Fibroblast of skin of right quadriceps (primary cell): ENCODE results near the gene ETS1.

Source experiments
- DNase-seq: peaks from one replicate; pipeline ENCODE4 v3.0.0-alpha.2; 2013

ETS1 gene

GRCh38 chr11:128592454-128592853, 5.1 kb upstream of the ETS1 start:
- no peak for DNase-seq

- no peak for DNase-seq
These were observed 3.2 kb upstream of the ETS1 start for GRCh38 chr11:128590587-128590986.

- DNase-seq, result no peak
These were observed 2.6 kb upstream of the ETS1 start for GRCh38 chr11:128589998-128590397.

- DNase-seq, result no peak
These were observed 735 bp upstream of the ETS1 start for GRCh38 chr11:128588093-128588492.

- no peak for DNase-seq
These were observed 669 bp downstream of the ETS1 start for GRCh38 chr11:128586689-128587088.

GRCh38 chr11:128585498-128586238, 1.7 kb downstream of the ETS1 start:
- no peak for DNase-seq

GRCh38 chr11:128584253-128584652, 3.1 kb downstream of the ETS1 start:
- no peak for DNase-seq

- DNase-seq, result peak; percentile 89
These were observed 4.6 kb downstream of the ETS1 start for GRCh38 chr11:128582496-128583366.

GRCh38 chr11:128581561-128582272, 5.6 kb downstream of the ETS1 start:
- DNase-seq, result no peak

GRCh38 chr11:128580612-128581011, 6.7 kb downstream of the ETS1 start:
- no peak for DNase-seq

- peak; percentile 28 for DNase-seq
These were observed 7.4 kb downstream of the ETS1 start for GRCh38 chr11:128579798-128580504.

GRCh38 chr11:128576555-128576954, 10.8 kb downstream of the ETS1 start:
- DNase-seq, result no peak

- no peak for DNase-seq
These were observed 11.4 kb downstream of the ETS1 start for GRCh38 chr11:128575961-128576350.

GRCh38 chr11:128575174-128575960, 12.0 kb downstream of the ETS1 start:
- no peak for DNase-seq

GRCh38 chr11:128574576-128575011, 12.8 kb downstream of the ETS1 start:
- DNase-seq, result peak; percentile 74

GRCh38 chr11:128573638-128574037, 13.7 kb downstream of the ETS1 start:
- DNase-seq, result no peak

- DNase-seq, result no peak
These were observed 14.4 kb downstream of the ETS1 start for GRCh38 chr11:128572965-128573364.

- DNase-seq, result no peak
These were observed 16.7 kb downstream of the ETS1 start for GRCh38 chr11:128570632-128571031.

GRCh38 chr11:128569291-128569690, 18.1 kb downstream of the ETS1 start:
- DNase-seq, result no peak

- no peak for DNase-seq
These were observed 19.1 kb downstream of the ETS1 start for GRCh38 chr11:128568166-128568778.

GRCh38 chr11:128567130-128567529, 20.2 kb downstream of the ETS1 start:
- no peak for DNase-seq
